OCI-LY1 (cell line): ENCODE results near the gene GON7.

Experiments
- H2AFZ ChIP-seq: fragments of 200-600 bp; sonication (generic), shearing (Covaris generic); 2 replicates; pipeline ENCODE4 v1.6.0; 2014; ENCODE audit warnings: antibody characterized with exemption, mild to moderate bottlenecking, low read length
- H3F3A ChIP-seq: fragments of 200-600 bp; sonication (generic), shearing (Covaris generic); 2 replicates; pipeline ENCODE4 v1.6.0; 2014; ENCODE audit warnings: mild to moderate bottlenecking, antibody characterized with exemption, low read length, moderate library complexity; ENCODE audit not compliant: insufficient read depth
- H3K27ac ChIP-seq: fragments of 200-600 bp; sonication (generic); 2 replicates; pipeline ENCODE4 v1.5.1; 2014; ENCODE audit warnings: low read length, mixed run types, mild to moderate bottlenecking, low read depth; ENCODE audit not compliant: poor library complexity, severe bottlenecking
- H3K27me3 ChIP-seq: fragments of 200-600 bp; sonication (generic); 2 replicates; pipeline ENCODE4 v1.6.0; 2014; ENCODE audit warnings: antibody characterized with exemption, mild to moderate bottlenecking, low read length, moderate library complexity; ENCODE audit not compliant: insufficient read depth
- H3K36me3 ChIP-seq: fragments of 200-600 bp; sonication (generic); 2 replicates; pipeline ENCODE4 v1.6.1; 2014; ENCODE audit warnings: mild to moderate bottlenecking, antibody characterized with exemption, low read length, moderate library complexity, mixed read lengths; ENCODE audit not compliant: insufficient read depth
- H3K4me1 ChIP-seq: fragments of 200-600 bp; sonication (generic); 2 replicates; pipeline ENCODE4 v1.5.1; 2014; ENCODE audit warnings: mild to moderate bottlenecking, low read length, moderate library complexity; ENCODE audit not compliant: insufficient read depth, severe bottlenecking
- H3K4me2 ChIP-seq: fragments of 200-600 bp; sonication (generic), shearing (Covaris generic); 2 replicates; pipeline ENCODE4 v1.6.1; 2014; ENCODE audit warnings: low read length
- H3K4me3 ChIP-seq: fragments of 200-600 bp; sonication (generic); 2 replicates; pipeline ENCODE4 v1.5.1; 2014; ENCODE audit warnings: low read length, low read depth, mild to moderate bottlenecking, mixed read lengths; ENCODE audit not compliant: poor library complexity, severe bottlenecking
- H3K79me2 ChIP-seq: fragments of 200-600 bp; shearing (Covaris generic); 2 replicates; pipeline ENCODE4 v1.6.1; 2016; ENCODE audit warnings: mixed run types, low read length, mixed read lengths; ENCODE audit not compliant: insufficient read depth
- H3K9ac ChIP-seq: fragments of 200-600 bp; sonication (generic), shearing (Covaris generic); 2 replicates; pipeline ENCODE4 v1.6.1; 2014; ENCODE audit warnings: mild to moderate bottlenecking, low read length, mixed read lengths
- H3K9me2 ChIP-seq: fragments of 200-600 bp; sonication (generic), shearing (Covaris generic); 2 replicates; pipeline ENCODE4 v1.6.1; 2014; ENCODE audit warnings: low read depth, mild to moderate bottlenecking, low read length, mixed read lengths
- H3K9me3 ChIP-seq: fragments of 200-600 bp; shearing (Covaris generic); 2 replicates; pipeline ENCODE4 v1.6.1; 2014; ENCODE audit warnings: low read length, mixed read lengths
- H4K20me1 ChIP-seq: fragments of 200-600 bp; sonication (generic), shearing (Covaris generic); 2 replicates; pipeline ENCODE4 v1.6.0; 2016; ENCODE audit warnings: mild to moderate bottlenecking, low read length; ENCODE audit not compliant: insufficient read depth
- EZH2 ChIP-seq: fragments of 200-600 bp; sonication (generic), shearing (Covaris generic); IDR thresholded peaks from 2 replicates; pipeline ENCODE4 v1.8.0; 2017; ENCODE audit warnings: borderline replicate concordance, mixed run types, mild to moderate bottlenecking, antibody characterized with exemption, low read length, moderate library complexity, mixed read lengths
- TF ChIP-seq, protein P1 (sequence below): fragments of 200-600 bp; sonication (generic), shearing (Covaris generic); IDR thresholded peaks from 2 replicates; pipeline ENCODE4 v1.5.1; 2017; ENCODE audit warnings: mild to moderate bottlenecking, antibody characterized with exemption, low read length, moderate library complexity, mixed read lengths

The GON7 gene, protein sequence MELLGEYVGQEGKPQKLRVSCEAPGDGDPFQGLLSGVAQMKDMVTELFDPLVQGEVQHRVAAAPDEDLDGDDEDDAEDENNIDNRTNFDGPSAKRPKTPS

DNA sequence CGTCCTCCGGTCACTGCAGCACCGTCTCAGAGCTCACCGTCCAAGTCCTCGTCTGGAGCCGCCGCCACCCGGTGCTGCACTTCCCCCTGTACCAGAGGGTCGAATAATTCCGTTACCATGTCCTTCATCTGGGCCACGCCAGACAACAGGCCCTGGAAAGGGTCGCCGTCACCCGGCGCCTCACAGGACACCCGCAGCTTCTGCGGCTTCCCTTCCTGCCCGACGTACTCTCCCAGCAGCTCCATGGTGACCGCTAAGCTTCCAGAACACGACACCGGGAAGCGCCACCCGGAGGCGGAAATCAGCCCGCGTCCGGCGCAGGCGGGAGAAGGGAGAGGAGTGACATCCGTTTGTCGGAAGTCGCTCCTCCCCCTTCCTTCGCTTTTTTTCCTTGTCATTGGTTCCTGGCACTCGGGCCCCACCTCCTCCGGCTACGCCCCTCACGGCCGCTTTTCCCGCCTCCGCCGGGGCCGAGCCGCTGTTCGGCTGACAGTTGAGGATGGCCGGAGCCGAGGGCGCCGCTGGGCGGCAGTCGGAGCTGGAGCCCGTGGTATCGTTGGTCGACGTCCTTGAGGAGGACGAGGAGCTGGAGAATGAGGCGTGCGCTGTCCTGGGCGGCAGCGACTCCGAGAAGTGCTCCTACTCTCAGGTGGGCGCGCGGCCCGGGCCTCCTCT, at the start of gene GON7, which contains the start of gene UBR7:
Gene GON7 (minus strand): TSS at position 273 of the 675 bp plus-strand sequence. CDS start 28 bp downstream, at position 245.
Gene UBR7 (plus strand): TSS at position 464 of the 675 bp plus-strand sequence. CDS start 36 bp downstream, at position 500.
- no peaks in the 10 kb centered on the region for H3K9me2 ChIP-seq
- peaks cover 62% of the 10 kb centered on the region for H3K79me2 ChIP-seq
- no peaks in the 10 kb centered on the region for H3K9me3 ChIP-seq
- H2AFZ ChIP-seq: no peak within 1 kb of the TSS
- peak within 1 kb of the TSS; percentile 98 for H3K4me2 ChIP-seq
- no peaks in the 10 kb centered on the region for H3K27me3 ChIP-seq
- peaks cover 60% of the 10 kb centered on the region for H3K4me1 ChIP-seq
- H3F3A ChIP-seq: no peaks in the 10 kb centered on the region
- H3K4me3 ChIP-seq: peak within 1 kb of the TSS; percentile 95
- H3K27ac ChIP-seq: peak within 1 kb of the TSS; percentile 62
- peaks cover 40% of the 10 kb centered on the region for H3K36me3 ChIP-seq
- no peak for TF ChIP-seq EZH2
- TF ChIP-seq, protein P1, sequence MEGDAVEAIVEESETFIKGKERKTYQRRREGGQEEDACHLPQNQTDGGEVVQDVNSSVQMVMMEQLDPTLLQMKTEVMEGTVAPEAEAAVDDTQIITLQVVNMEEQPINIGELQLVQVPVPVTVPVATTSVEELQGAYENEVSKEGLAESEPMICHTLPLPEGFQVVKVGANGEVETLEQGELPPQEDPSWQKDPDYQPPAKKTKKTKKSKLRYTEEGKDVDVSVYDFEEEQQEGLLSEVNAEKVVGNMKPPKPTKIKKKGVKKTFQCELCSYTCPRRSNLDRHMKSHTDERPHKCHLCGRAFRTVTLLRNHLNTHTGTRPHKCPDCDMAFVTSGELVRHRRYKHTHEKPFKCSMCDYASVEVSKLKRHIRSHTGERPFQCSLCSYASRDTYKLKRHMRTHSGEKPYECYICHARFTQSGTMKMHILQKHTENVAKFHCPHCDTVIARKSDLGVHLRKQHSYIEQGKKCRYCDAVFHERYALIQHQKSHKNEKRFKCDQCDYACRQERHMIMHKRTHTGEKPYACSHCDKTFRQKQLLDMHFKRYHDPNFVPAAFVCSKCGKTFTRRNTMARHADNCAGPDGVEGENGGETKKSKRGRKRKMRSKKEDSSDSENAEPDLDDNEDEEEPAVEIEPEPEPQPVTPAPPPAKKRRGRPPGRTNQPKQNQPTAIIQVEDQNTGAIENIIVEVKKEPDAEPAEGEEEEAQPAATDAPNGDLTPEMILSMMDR: no peak
- H3K9ac ChIP-seq: peak within 1 kb of the TSS; percentile 93
- H4K20me1 ChIP-seq: no peaks in the 10 kb centered on the region

DNA sequence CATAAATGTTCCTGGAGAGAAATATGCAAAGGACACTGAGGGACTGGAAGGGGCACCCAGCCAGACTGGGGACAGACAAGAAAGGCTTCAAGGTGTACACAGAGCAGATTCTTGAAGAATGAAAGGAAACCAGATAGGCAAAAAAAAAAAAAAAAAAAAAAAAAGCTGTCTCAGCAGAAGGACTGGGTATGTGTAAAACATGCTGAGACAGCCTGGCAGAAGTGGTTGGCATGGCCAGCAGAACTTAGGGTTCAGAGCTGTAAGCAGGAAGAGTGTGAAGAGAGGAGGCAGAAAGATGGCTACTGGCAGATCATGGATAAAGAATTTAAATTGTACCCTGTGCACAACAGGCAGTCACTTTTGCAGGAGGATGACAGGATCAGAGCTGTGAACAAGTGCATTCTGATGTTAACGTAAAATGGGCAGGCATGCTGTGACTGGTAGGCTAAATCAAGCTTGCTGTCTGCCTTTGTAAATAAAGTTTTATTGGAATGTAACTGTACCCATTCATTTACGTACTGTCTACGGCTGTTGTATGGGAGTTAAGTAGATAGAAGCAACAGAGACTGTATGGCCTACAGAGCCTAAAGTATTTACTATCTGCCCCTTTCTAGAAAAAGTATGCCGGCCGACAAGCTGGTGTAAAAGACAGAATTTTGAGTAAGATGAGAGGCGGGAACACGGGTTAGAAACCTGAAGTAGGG, 42.4 kb upstream of the GON7 start:
- H3K27ac ChIP-seq: no peak overlapping the region
- H3K4me1 ChIP-seq: no peaks in the 10 kb centered on the region
- no peaks in the 10 kb centered on the region for H4K20me1 ChIP-seq
- no peak overlapping the region for H2AFZ ChIP-seq
- H3K9ac ChIP-seq: no peak overlapping the region
- H3K9me3 ChIP-seq: no peaks in the 10 kb centered on the region
- H3K9me2 ChIP-seq: no peaks in the 10 kb centered on the region
- H3K4me2 ChIP-seq: no peak overlapping the region
- H3K36me3 ChIP-seq: peaks cover 36% of the 10 kb centered on the region
- H3F3A ChIP-seq: no peaks in the 10 kb centered on the region
- H3K79me2 ChIP-seq: no peaks in the 10 kb centered on the region
- no peak overlapping the region for H3K4me3 ChIP-seq
- TF ChIP-seq, protein P1: no peak
- no peak for TF ChIP-seq EZH2
- H3K27me3 ChIP-seq: no peaks in the 10 kb centered on the region

DNA sequence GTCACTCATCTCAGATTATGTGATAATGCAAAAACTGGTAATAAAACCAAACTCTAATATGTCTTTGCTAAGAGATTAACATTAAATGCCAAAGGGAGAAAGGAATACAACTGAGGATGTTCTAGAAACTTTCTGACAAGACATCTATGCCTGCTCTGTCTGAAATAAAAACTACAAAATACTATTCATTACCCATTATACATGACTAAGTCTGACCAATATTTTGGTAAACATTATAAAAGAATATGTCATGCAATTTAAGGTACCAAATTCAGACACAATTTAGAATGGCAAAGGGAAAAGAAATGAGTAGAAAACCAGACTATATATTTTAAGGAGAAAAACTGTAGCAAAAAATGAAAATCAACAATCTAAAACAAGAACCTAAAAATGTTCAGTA, 39.7 kb upstream of the GON7 start:
- Histone ChIP-seq H3K4me2 (no peak overlapping the region), H3K36me3 (peaks cover 45% of the 10 kb centered on the region), H3K4me1 (no peaks in the 10 kb centered on the region), H3K27ac (no peak overlapping the region), H2AFZ (no peak overlapping the region), H3K79me2 (no peaks in the 10 kb centered on the region), H3K9me3 (no peaks in the 10 kb centered on the region), H3F3A (no peaks in the 10 kb centered on the region), H4K20me1 (no peaks in the 10 kb centered on the region), H3K4me3 (no peak overlapping the region), H3K27me3 (no peaks in the 10 kb centered on the region), H3K9me2 (no peaks in the 10 kb centered on the region), H3K9ac (no peak overlapping the region)
- TF ChIP-seq EZH2: no peak
- TF ChIP-seq, protein P1: no peak
